Activated CD8-positive, alpha-beta memory T cell treated with anti-CD3 and anti-CD28 coated beads, Interleukin-2, amount 50 U/mL, for 24 hours (primary cell): Measurements from ENCODE around the gene HES5.

Source experiments
- DNase-seq: peaks from one replicate; pipeline ENCODE4 v3.0.0-alpha.2; 2020; ENCODE audit errors: extremely low read depth

HES5 gene

DNA sequence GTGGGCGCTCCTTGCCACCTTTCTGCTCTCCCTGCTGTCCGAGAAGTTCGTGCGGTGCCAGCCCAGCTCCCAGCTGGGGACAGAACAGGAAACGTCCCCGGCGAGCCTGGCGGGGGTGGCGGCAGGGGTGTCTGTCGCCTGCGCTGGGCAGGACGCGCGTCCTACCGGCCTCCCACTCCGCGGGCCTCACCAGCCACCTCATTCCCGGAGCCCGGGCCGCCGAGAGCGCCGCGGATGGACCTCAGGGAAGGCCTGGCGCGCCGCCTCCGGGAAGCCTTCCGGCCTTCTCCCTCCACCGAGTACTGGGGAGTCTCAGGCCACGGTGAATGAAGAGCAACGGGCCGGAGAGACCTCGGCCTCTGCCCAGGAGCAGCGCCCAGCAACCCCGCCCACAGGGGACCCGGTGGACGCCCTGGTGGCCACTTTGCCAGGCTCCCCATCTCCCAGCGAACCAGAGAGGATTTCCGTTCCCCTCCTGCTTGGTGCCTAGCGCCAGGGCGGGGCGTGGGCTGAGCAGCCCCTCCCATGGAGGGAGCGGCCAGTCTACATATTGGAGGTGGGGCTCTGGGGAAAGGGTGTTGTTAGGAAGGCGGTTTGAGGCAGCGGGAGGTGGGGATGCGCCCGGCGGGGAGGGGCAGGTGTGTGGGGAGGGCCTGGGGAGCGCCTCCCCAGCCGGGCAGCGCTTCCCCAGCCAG lies 16.6 kb upstream of the HES5 start:
- no peak for DNase-seq

DNA sequence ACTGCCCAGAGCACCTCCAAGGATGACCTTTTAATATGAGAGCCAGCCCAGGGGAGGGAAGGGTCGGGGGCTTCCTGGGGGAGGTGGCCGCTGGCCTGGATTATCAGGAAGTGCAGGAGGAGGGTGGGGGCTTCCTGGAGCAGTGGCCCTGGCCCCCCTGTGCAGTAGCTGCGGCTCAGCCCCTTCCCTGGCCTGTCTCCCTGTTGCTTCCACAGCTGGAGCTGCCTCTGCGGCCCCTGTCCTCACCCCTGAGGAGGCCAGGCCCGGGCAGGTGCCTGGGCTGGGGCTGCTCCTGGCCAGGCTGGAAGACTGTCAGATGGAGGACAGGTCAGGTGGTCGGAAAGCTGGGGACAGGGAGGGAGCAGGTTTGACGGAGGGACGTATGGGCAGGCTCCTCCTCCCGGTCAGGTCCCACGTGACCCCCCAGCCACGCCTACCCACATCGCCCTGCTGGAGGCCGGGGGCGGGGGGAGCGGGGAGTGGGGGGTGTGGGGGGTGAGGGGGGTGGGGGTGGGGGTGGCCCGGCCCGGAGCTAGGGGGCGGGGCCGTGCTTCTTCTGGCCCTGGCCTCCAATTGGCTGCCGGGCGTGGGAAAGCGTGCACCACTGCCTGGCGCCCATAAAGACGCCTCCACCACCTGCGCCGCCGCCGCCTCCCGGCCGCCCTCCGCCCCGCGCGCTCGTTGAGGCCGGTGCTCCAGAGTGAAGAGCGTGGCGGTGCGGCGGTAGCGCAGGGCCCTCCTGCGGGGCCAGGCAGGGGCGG lies 15.9 kb upstream of the HES5 start:
- DNase-seq = no peak

DNA sequence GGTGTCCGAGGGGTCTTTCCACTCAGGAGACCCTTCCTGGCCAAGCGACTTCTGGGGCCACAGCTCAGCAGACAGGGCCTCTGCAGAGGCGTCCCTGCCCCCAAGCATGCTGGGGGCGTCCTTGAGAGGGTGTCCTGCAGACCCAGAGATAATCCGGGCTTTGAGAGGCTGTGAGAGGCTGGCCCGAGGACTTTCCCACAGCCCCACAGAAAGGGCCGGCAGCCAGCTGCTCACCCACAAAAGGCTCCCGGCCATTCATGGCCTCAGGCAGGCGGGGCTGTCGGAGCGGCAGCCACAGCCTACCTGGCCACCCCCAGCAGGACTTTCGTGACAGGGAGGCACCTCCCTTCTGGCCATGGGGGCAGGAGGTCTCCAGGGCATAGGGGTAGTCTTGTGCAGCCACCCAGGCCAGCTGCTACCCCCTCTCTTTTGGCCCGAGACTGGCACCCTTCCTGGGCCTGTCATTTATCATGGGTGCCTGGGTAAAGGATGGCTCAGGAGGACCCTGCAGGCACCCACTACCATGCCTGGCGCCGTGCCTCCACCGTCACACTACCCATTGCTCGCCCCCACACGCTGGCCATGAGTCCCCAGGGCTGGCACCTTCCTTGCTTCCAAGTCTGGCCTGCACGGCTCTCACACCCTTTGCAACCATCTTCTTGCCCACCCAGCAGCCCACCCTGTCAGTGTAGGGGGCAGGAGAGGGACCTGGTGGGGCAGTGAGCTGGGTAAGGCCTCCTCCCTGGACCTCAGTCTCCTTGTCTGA lies 15.0 kb upstream of the HES5 start:
- no peak for DNase-seq

DNA sequence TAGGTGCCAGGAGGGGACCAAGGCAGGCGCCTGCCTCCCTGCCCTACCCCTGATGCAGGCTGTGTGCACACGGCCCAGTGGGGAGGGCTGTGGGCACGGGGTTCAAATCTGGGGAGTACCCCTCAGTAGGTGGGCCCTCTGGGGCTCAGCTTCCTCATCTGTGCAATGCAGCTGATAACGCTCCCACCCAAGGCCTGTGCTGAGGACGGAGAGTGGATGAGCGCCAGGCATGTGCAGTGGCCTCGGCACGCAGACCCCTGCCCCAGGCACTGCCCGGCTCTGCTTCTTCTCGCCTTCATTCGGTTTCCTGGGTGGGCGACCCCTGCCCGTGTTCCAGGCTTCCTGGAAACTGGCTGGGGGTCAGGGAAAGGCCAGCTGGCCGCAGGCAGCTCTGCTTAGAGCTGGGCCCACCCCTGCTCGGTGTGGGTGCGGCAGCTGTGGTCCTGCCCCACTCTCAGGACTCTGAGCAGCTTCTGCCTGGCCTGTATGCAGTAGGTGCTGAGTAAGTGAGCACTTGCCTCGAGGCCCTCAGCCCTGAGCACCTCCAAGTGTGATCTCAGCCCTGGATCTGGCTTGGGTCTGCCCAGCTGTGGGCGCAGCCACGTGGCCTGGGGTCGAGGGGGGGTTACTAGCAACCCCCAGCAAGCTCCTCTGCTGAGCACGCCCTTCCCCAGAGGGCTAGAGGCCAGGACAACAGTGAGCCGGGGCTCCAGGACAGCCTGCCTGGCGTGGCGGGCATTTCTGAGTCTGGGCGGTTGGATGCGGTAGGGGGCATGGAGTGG lies 14.2 kb upstream of the HES5 start:
- no peak for DNase-seq

DNA sequence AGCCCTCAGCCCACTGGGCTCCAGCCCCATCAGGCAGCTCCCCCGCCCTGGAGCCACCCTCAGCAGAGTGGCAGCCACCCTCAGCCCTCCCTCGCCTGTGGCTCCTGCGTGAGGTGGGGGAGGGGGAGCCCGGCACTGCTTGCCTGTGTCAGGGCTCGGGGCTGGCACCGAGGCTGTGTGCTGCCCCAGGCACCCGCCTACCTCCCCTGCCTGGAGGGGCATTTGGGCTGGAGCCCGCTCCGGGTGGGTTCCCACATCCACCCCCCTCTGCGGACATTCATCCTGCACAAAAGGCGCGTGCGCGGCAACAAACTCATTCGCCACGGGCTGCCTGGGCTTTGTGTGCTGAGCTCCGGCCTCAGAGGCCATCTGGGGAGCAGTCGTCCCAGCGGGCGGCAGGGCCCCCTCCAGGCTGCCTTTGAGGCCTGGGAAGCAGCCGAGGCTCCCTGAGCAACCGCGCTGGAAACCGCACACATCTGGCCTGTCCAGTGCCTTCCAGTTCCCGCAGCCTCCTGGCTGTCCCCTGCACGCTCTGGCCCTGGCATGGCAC lies 13.6 kb upstream of the HES5 start:
- DNase-seq = no peak

DNA sequence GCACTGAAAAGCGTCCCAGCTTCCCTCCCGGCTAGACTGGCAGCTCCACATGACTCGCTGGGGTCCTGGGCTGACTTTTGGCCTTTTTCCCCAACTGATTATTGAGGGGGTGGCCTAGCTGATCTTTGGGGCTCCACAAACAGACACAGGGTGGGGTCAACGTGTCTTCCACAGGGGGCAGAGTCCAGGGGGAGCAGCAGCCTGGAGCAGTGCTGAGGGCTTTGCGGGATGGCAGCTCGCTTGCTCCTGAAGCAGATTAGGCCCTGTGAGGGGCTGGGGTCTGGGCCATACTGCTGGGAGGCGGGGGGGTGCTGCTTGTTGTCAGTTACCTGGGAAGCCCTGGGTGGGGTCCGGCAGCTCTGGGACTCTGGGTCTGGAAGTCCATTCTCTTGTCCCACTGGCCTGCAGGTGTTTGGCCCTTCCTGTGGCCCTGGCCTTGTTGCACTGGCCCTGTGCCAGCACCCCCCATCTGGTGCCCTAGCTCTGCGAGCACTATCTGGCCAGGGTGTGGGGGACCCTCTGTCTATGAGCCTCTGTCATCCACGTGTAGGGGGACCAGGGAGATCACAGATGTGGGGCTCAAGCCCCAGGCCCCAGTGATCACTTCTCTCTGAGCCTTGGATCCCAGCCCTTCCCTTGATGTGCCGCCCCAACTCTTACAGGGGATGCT lies 12.3 kb upstream of the HES5 start:
- no peak for DNase-seq

DNA sequence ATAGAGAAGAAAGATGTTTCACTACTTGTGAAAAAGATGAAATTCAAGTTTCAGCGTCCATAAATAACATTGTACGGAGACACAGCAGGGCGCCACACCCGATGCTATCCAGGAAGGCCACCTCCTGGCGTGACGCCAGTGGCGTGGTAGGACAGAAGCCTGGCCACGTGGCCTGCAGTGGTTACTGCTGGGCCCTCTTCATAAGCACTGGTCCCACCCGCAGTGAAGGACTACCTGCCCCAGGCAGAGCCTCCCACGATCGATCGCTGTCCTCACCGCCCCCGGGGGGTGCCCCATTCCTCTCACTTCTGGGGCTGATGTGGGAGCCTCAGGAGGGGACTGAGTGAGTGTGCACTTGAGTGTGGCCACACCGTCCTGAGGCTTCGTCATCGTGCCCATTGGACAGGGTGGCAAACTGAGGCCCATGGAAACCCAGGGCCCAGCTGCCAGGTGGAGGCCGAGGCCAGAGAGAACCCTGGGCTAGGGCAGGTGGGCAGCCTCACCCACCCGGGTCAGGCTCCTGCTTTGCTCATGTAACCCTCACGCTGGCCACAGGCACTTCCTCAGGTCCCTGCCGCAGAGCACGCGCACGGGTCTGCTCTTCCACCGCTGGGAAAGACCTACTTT lies 11.7 kb upstream of the HES5 start:
- DNase-seq = no peak

DNA sequence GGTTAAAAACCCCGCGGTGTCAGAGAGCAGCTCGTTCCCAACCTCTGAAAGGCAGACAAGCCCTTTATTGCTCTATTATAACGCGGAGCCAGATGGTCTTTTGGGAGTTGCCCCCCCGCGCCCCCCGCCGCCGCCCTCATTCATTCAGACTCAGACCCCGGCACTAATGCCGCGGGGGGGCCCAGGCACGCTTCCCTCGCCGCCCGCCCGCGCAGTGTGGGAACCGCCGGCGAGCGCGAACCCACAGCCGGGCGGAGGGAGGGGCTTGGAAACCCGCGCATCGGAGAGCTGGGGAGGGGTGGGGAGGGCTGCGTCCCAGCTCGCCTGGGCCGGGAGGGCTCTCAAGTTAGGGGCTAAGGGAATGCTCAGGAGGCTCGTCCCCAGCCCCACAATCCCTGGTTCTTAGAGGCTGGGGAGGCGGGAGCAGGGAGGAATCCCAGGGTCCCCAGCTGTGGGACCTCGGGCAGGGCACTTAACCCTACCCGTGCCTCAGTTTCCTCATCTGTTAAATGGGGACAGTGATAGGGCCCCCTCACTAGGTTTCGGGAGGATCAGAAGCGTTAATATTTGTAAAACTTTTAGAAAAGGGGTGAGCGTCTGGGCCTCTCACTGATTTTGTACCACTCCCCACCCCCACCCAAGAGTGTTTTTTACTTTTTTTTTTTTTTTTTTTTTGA lies 10.9 kb upstream of the HES5 start:
- DNase-seq = no peak

DNA sequence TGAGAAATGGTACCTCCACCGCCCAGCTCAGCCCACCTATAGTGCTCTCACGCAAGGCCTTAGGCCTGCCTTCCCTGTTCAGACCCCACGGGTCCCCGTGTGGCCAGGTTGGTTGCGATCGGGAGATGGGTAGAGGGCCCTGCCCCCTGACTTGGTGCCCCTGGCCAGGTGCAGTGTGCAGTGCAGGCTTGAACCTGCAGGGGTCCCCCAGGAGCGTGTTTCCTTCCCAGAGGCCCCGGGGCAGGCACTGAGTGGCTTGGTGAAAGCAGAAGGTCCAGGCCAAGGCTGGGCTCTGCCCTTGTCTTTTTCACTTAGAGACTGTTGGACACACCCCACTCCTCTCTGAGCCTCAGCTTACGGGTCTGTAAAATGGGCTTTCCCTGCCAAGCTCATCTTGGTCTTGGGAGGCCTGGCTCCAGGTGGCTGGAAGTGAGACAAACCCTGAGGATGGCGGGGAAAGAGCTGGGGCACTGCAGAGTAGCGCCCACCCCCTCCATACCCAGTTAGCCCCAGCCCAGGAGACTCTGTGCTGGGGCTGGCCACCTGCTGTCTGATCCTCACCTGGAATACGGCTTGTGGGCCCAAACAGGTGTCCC lies 9.3 kb upstream of the HES5 start:
- DNase-seq = no peak

DNA sequence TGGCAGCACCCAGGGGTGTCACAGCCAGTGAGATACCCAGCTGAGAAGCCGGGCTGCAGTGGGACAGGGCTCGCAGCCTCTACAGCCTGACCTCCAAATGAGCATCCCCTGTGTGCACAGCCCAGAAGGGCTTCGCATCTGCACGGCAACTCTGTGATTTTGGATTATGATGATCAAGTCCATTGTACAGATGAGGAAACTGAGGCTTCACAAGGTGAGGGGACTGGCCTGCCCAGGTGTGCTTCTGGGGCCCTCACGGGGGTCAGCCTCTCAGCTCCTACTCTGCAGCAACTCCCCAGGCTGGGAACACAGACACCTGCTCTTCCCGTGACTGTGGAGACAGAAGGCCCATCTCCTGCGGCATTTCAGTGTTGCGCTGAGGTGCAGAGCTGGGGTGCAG lies 8.8 kb upstream of the HES5 start:
- DNase-seq = no peak

DNA sequence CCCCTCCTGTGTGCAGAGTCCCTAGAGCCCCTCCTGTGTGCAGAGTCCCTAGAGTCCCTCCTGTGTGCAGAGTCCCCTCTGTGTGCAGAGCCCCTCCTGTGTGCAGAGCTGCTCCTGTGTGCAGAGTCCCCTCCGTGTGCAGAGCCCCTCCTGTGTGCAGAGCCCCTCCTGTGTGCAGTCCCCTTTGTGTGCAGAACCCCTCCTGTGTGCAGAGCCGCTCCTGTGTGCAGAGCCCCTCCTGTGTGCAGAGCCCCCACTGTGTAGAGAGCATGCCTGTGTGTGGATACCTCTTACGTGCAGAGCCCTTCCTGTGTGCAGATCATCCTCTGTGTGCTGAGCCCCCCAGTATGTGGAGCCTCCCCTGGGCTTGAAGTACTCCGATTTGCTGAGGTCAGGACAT lies 8.3 kb upstream of the HES5 start:
- no peak for DNase-seq

DNA sequence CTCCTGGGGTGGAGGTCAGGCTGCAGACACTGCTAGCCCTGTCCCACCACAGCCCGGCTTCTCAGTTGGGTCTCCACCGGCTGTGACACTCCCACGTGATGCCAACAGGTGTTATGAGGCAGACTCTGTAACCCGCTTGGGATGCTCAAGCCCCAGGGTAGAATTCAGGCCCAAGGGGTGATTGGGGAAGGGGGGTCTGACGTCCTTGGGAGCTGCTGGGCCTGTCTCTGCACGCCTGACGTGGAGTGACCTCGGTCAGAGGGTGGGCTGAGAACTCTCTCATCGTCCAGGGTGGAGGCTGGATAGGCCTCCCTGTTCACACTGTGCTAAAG lies 7.7 kb upstream of the HES5 start:
- DNase-seq = no peak

DNA sequence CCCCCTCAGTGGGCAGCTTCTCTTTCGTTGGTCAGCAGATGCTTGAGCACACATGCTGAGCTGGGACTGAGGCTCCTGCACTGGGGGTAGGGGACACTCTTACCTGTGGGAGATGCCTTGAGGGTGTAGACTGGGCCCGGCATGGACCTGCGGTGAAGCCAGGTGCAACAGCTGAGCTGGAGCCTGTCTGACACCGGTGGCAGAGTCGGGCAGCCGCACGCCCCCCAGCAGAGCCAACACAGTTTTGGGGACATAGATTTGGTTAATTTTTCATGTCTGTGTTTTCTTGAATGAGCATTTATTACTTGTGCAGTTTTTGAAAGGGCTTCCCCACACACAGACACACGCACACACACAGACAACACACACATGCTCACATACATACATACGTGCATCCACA lies 5.9 kb upstream of the HES5 start:
- no peak for DNase-seq

DNA sequence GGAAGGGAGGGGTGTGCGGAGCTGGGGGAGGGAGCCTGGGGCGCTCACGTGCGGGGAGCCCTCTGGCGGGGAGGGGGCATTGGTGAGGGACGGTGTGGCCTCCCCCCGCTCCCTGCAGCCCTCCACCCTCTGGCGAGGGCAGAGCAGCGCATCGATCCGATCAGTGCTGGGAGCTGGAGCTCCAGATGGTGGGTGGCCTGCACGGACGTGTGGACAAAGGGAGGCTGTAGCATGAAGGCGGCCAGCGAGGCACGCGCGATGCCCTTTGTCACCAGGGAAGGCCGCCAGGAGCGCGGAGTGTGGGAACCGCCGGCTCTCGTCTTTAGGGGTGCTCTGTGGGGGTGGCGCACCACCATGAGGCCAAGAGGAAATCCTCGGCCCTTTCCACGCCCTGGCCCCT lies 5.4 kb upstream of the HES5 start:
- DNase-seq = no peak

DNA sequence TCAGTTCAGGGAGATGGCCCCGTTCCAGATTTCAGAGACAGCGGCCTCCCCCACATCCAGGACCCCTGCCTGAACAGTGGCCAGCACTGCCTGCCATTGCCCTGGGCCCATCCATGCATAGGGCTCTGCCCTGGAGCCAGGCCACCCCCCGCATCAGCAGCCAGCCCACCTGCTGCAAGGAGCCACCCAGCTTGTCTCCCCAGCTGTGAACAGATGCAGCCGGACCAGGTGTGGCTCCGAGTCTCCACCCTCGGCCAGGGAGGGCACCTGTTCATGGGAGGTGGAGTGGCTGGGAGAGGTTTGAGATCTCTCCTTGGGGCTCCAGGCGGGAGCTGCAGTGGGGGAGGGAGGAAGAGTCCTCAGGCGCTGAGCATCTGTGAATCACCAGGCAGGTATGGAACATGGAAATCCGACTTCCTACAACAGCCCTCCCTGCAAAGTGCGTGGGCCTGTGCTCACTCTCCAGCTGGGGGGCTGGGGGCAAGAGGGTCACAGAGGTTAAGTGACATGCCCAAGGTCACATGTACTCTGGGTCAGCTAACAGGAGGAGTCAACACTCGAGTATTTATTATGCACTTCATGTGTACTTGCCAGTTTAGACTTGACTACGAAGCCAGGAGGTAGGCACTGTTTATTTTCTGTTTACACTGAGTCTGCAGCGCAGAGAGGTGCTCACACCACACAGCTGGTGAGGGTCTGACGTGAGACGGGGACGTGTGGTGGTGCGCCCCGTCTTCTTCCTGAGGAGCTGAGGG lies 4.8 kb upstream of the HES5 start:
- no peak for DNase-seq

DNA sequence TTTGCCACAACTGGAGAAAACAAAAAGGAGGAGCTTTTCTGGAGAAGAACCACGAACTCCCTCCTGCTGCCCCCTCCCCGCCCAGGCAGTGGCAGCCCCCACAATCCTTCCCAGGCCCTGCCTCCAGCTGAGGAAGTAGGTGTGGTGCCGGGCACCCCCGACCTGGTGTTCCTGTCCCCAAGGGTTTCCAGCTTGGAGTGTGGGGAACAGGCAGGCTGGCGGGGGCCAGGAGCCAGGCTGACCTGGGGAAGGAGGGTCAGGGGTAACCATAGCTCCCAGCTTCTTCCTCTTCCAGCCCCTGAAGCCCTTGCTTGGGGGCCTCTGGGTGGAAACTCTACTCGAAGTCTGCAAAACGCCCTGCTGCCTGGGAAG lies 4.2 kb upstream of the HES5 start:
- no peak for DNase-seq

DNA sequence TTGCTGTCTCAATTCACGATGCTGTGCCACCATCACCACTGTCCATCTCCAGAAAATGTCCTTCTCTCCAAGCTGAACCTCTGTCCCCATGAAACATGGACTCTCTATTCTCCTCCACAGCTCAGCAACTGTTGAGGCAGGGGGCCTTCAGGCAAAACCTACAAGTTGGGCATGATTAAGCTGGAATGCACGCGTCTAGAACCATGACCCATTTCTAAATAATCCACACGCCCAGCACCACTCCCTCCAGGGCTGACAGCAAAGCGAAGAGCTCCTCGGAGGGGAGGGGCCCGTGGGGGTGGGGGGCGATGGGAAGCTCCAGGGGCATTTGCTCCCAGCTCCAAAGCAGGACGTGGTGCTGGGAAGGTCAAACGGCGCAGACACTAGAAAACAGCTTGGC lies 3.3 kb upstream of the HES5 start:
- DNase-seq = no peak

DNA sequence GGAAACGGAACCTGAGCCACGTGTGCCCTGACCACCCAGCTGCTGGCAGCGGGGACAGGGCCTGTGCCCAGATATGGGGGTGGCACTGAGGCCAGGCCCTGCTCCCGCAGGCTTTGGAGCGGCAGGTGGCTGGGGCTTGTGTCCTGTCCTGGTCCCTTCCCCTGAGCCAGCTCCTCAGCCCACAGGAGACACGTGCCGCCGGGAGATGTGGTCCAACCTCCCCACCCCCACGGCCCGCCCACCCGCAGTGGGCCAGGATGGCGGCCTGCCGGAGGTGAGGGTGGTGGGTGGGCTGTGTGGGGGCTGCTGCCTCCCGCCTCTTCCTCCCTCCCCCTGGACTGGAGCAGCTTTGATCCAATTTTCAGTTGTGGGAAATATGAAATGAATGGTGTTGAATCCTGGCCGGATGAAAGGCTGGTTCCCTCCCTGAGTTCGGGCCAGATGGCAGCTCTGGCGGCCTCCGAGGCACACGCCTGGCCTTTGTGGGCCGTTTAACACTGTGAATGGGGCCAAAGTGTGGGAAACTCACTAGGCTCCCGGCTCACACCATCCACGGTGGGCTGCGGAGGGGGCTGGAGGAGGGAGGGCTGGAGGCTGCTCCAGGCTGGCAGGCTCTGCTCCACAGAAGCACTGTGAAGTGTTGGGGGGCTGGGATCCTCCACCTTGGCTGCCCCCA lies 2.6 kb upstream of the HES5 start:
- DNase-seq = no peak
